SK-N-SH treated with all-trans-retinoic acid at 6 μM for 48 hours (cell line): ENCODE data around the gene PER1.

Experiments
- ATAC-seq: fragments of 200-7000 bp; cut with Tn5 transposase; 3 replicates; pipeline ENCODE4 v1.9.1; 2020; ENCODE audit warnings: mild to moderate bottlenecking, moderate library complexity
- ARNTL ChIP-seq: fragments of 450-650 bp; formaldehyde crosslinking; IDR thresholded peaks from 2 replicates; pipeline ENCODE4 v1.5.0; 2020; ENCODE audit warnings: low read depth, mild to moderate bottlenecking, moderate library complexity, borderline replicate concordance
- BACH2 ChIP-seq: fragments of 250-450 bp; sonication (Bioruptor Pico); IDR thresholded peaks from 2 replicates; pipeline ENCODE4 v1.9.0; 2021; ENCODE audit warnings: mild to moderate bottlenecking, borderline replicate concordance
- CREB5 ChIP-seq: fragments of 250-450 bp; sonication (Bioruptor Pico); IDR thresholded peaks from 2 replicates; pipeline ENCODE4 v1.5.1; 2020; ENCODE audit warnings: low read depth, mild to moderate bottlenecking, moderate library complexity
- CSDC2 ChIP-seq: fragments of 250-450 bp; sonication (Bioruptor Pico); IDR thresholded peaks from 2 replicates; pipeline ENCODE4 v1.5.0; 2020; ENCODE audit warnings: mild to moderate bottlenecking, moderate library complexity
- CSRNP3 ChIP-seq: fragments of 250-450 bp; sonication (Bioruptor Pico); IDR thresholded peaks from 2 replicates; pipeline ENCODE4 v1.5.1; 2021; ENCODE audit warnings: mild to moderate bottlenecking, moderate library complexity
- ESRRG ChIP-seq: fragments of 250-450 bp; sonication (Bioruptor Pico); IDR thresholded peaks from 2 replicates; pipeline ENCODE4 v1.6.1; 2021; ENCODE audit warnings: mild to moderate bottlenecking
- GLIS3 ChIP-seq: fragments of 250-450 bp; sonication (Bioruptor Pico); IDR thresholded peaks from 2 replicates; pipeline ENCODE4 v1.5.0; 2020; ENCODE audit warnings: mild to moderate bottlenecking, moderate library complexity
- ISL1 ChIP-seq: fragments of 250-450 bp; sonication (Bioruptor Pico); IDR thresholded peaks from 2 replicates; pipeline ENCODE4 v2.1.2; 2022; ENCODE audit warnings: mild to moderate bottlenecking, moderate library complexity
- OSR1 ChIP-seq: fragments of 250-450 bp; sonication (Bioruptor Pico); IDR thresholded peaks from 2 replicates; pipeline ENCODE4 v1.8.0; 2022; ENCODE audit warnings: moderate library complexity, mild to moderate bottlenecking, inconsistent platforms
- PATZ1 ChIP-seq: fragments of 250-450 bp; sonication (Bioruptor Pico); IDR thresholded peaks from 2 replicates; pipeline ENCODE4 v1.8.0; 2020; ENCODE audit warnings: mild to moderate bottlenecking, moderate library complexity, borderline replicate concordance
- POU6F1 ChIP-seq: fragments of 250-450 bp; sonication (Bioruptor Pico); IDR thresholded peaks from 2 replicates; pipeline ENCODE4 v1.8.0; 2021; ENCODE audit warnings: low read depth, mild to moderate bottlenecking, moderate library complexity, borderline replicate concordance
- PPARA ChIP-seq: fragments of 250-450 bp; sonication (Bioruptor Pico); IDR thresholded peaks from 2 replicates; pipeline ENCODE4 v1.5.0; 2020; ENCODE audit warnings: mild to moderate bottlenecking, borderline replicate concordance
- RARB ChIP-seq: fragments of 250-450 bp; sonication (Bioruptor Pico); IDR thresholded peaks from 2 replicates; pipeline ENCODE4 v1.8.0; 2021; ENCODE audit warnings: mild to moderate bottlenecking, moderate library complexity
- SNAI2 ChIP-seq: fragments of 250-450 bp; sonication (Bioruptor Pico); IDR thresholded peaks from 2 replicates; pipeline ENCODE4 v1.5.0; 2020; ENCODE audit warnings: mild to moderate bottlenecking, moderate library complexity
- TCF4 ChIP-seq: fragments of 250-450 bp; sonication (Bioruptor Pico); IDR thresholded peaks from 2 replicates; pipeline ENCODE4 v1.8.0; 2021; ENCODE audit warnings: mild to moderate bottlenecking, moderate library complexity, borderline replicate concordance
- TSHZ2 ChIP-seq: fragments of 250-450 bp; sonication (Bioruptor Pico); IDR thresholded peaks from 2 replicates; pipeline ENCODE4 v1.5.0; 2020; ENCODE audit warnings: mild to moderate bottlenecking, moderate library complexity
- ZC3H10 ChIP-seq: fragments of 250-450 bp; sonication (Bioruptor Pico); IDR thresholded peaks from 2 replicates; pipeline ENCODE4 v1.5.1; 2021; ENCODE audit warnings: mild to moderate bottlenecking, moderate library complexity
- ZFP3 ChIP-seq: fragments of 250-450 bp; sonication (Bioruptor Pico); IDR thresholded peaks from 2 replicates; pipeline ENCODE4 v1.5.0; 2020; ENCODE audit warnings: mild to moderate bottlenecking, moderate library complexity
- ZFP30 ChIP-seq: fragments of 450-650 bp; formaldehyde crosslinking; IDR thresholded peaks from 2 replicates; pipeline ENCODE4 v1.5.0; 2022; ENCODE audit warnings: mild to moderate bottlenecking, moderate library complexity
- ZNF565 ChIP-seq: fragments of 450-650 bp; formaldehyde crosslinking; conservative IDR thresholded peaks from 2 replicates; pipeline ENCODE4 v1.5.0; 2020; ENCODE audit warnings: low read depth, mild to moderate bottlenecking, moderate library complexity
- ZNF70 ChIP-seq: fragments of 450-650 bp; formaldehyde crosslinking; IDR thresholded peaks from 2 replicates; pipeline ENCODE4 v1.5.0; 2020; ENCODE audit warnings: mild to moderate bottlenecking, moderate library complexity
- ZNF8 ChIP-seq: fragments of 450-650 bp; formaldehyde crosslinking; IDR thresholded peaks from 2 replicates; pipeline ENCODE4 v1.5.0; 2020; ENCODE audit warnings: mild to moderate bottlenecking, moderate library complexity

PER1 gene

GRCh38 chr17:8122422-8122923 is 29.7 kb downstream of the PER1 start:
- no peak for ATAC-seq
- TF ChIP-seq ZNF8 (CRISPR knock-in tag) (no peak), ZFP3 (CRISPR knock-in tag) (no peak), PATZ1 (CRISPR knock-in tag) (no peak), GLIS3 (CRISPR knock-in tag) (no peak), SNAI2 (CRISPR knock-in tag) (no peak), BACH2 (CRISPR knock-in tag) (no peak), ZNF70 (CRISPR knock-in tag) (no peak), PPARA (no peak), RARB (CRISPR knock-in tag) (no peak), POU6F1 (CRISPR knock-in tag) (no peak), ESRRG (CRISPR knock-in tag) (no peak), TSHZ2 (CRISPR knock-in tag) (no peak), CREB5 (CRISPR knock-in tag) (no peak), CSRNP3 (CRISPR knock-in tag) (no peak), ARNTL (no peak), TCF4 (no peak)

GRCh38 chr17:8121681-8122421 is 30.4 kb downstream of the PER1 start:
- ATAC-seq, result peak; percentile 25
- TF ChIP-seq BACH2 (CRISPR knock-in tag), result no peak
- TF ChIP-seq ESRRG (CRISPR knock-in tag), result no peak
- TF ChIP-seq ZFP3 (CRISPR knock-in tag), result no peak
- no peak for TF ChIP-seq PPARA
- TF ChIP-seq PATZ1 (CRISPR knock-in tag), result no peak
- TF ChIP-seq TCF4, result no peak
- TF ChIP-seq CSDC2 (CRISPR knock-in tag), result no peak
- no peak for TF ChIP-seq SNAI2 (CRISPR knock-in tag)
- TF ChIP-seq ZNF565 (CRISPR knock-in tag), result no peak
- TF ChIP-seq POU6F1 (CRISPR knock-in tag), result no peak
- no peak for TF ChIP-seq ZFP30 (CRISPR knock-in tag)
- no peak for TF ChIP-seq OSR1 (CRISPR knock-in tag)
- no peak for TF ChIP-seq TSHZ2 (CRISPR knock-in tag)
- no peak for TF ChIP-seq RARB (CRISPR knock-in tag)
- TF ChIP-seq ZC3H10 (CRISPR knock-in tag), result no peak
- no peak for TF ChIP-seq ISL1 (CRISPR knock-in tag)
- TF ChIP-seq ARNTL, result no peak
